A549 (cell line): ENCODE results near the gene CYB561D2. TPM values are rescaled to one million over a fixed set of nuclear protein-coding genes. Genes with fewer than 3 reads are reported as not detected.

Experiments
- ATAC-seq, 2 experiments: fragments of 200-7000 bp in 1 of 2; fragments of >200 bp in 1 of 2; cut with Nextera tagmentation in 1 of 2; cut with Tn5 transposase in 1 of 2; 3 replicates each; pipeline versions ENCODE4 v1.8.0 to v1.9.1; 2018 to 2020; ENCODE audit warnings: mild to moderate bottlenecking in 1 of 2, moderate library complexity in 1 of 2
- CTCF ChIA-PET: fragments of 300-600 bp; sonication (Branson Sonifier 250); formaldehyde crosslinking; extraction: SDS; loops from one replicate; lab custom pipeline; 2021; ENCODE audit warnings: antibody characterized with exemption, inconsistent platforms; lab: Yijun Ruan, JAX
- POLR2A ChIA-PET: fragments of 350-600 bp; formaldehyde crosslinking; extraction: SDS; loops from one replicate; lab custom pipeline; 2021; ENCODE audit warnings: antibody characterized with exemption, inconsistent platforms; lab: Yijun Ruan, JAX
- DNase-seq, 2 experiments: peaks; one replicate each; pipeline versions ENCODE4 v3.0.0 to v3.0.0-alpha.2; 2011 to 2016; ENCODE audit warnings: low read depth in 1 of 2, low spot score in 1 of 2
- FAIRE-seq: peaks from 2 replicates; lab custom pipeline; 2011; peaks lifted over from hg19 to GRCh38; lab: Jason Lieb, UNC
- H3K27ac ChIP-seq, 2 experiments: fragments of >200 bp; sonication (Bioruptor Twin); formaldehyde crosslinking; 3 replicates each; pipeline ENCODE4 v1.5.1; 2016 to 2017
- H3K4me1 ChIP-seq: fragments of >200 bp; sonication (Bioruptor Twin); formaldehyde crosslinking; 3 replicates; pipeline ENCODE4 v1.6.1; 2016
- H3K4me2 ChIP-seq: fragments of >200 bp; sonication (Bioruptor Twin); formaldehyde crosslinking; 3 replicates; pipeline ENCODE4 v1.6.1; 2016
- H3K4me3 ChIP-seq: fragments of >200 bp; sonication (Bioruptor Twin); formaldehyde crosslinking; 3 replicates; pipeline ENCODE4 v1.5.1; 2016
- H3K9me3 ChIP-seq: fragments of >200 bp; sonication (Bioruptor Twin); formaldehyde crosslinking; 3 replicates; pipeline ENCODE4 v1.6.1; 2016
- CBX2 ChIP-seq: fragments of 200-600 bp; sonication (generic); IDR thresholded peaks from 2 replicates; pipeline ENCODE4 v1.6.1; 2016; ENCODE audit warnings: low read depth, mild to moderate bottlenecking, borderline replicate concordance
- CBX8 ChIP-seq: fragments of 200-600 bp; sonication (generic); IDR thresholded peaks from 2 replicates; pipeline ENCODE4 v1.6.1; 2016
- CEBPB ChIP-seq, 2 experiments: fragments of >200 bp in 1 of 2; sonication (Bioruptor Twin) in 1 of 2; formaldehyde crosslinking in 1 of 2; IDR thresholded peaks; 2 replicates each; pipeline ENCODE4 v1.6.1; 2012 to 2016
- CHD2 ChIP-seq: fragments of 150-350 bp; IDR thresholded peaks from 2 replicates; pipeline ENCODE4 v1.6.1; 2014; ENCODE audit warnings: low read length; ENCODE audit not compliant: partially characterized antibody
- EHF ChIP-seq: fragments of 250-450 bp; sonication (Bioruptor Pico); IDR thresholded peaks from 2 replicates; pipeline ENCODE4 v1.5.0; 2020; ENCODE audit warnings: mild to moderate bottlenecking
- EP300 ChIP-seq, 2 experiments: fragments of >200 bp; sonication (Bioruptor Twin); formaldehyde crosslinking; IDR thresholded peaks; 2 replicates in 1 of 2; 3 replicates in 1 of 2; pipeline ENCODE4 v1.6.1; 2016 to 2017
- ESRRA ChIP-seq: fragments of 150-350 bp; IDR thresholded peaks from 2 replicates; pipeline ENCODE4 v1.6.1; 2014; ENCODE audit warnings: mild to moderate bottlenecking, low read length, borderline replicate concordance
- FOSB ChIP-seq: fragments of 250-450 bp; sonication (Bioruptor Pico); IDR thresholded peaks from 2 replicates; pipeline ENCODE4 v1.5.0; 2020; ENCODE audit warnings: mild to moderate bottlenecking, moderate library complexity
- FOXS1 ChIP-seq: fragments of 250-450 bp; sonication (Bioruptor Pico); IDR thresholded peaks from 2 replicates; pipeline ENCODE4 v1.5.0; 2020; ENCODE audit warnings: mild to moderate bottlenecking, moderate library complexity
- HEYL ChIP-seq: fragments of 250-450 bp; sonication (Bioruptor Pico); IDR thresholded peaks from 2 replicates; pipeline ENCODE4 v1.8.0; 2021; ENCODE audit warnings: mild to moderate bottlenecking, moderate library complexity
- HOXA7 ChIP-seq: fragments of 250-450 bp; sonication (Bioruptor Pico); IDR thresholded peaks from 2 replicates; pipeline ENCODE4 v1.5.0; 2020; ENCODE audit warnings: mild to moderate bottlenecking, moderate library complexity
- HOXB13 ChIP-seq: fragments of 250-450 bp; sonication (Bioruptor Pico); IDR thresholded peaks from 2 replicates; pipeline ENCODE4 v1.5.0; 2020; ENCODE audit warnings: low read depth, mild to moderate bottlenecking, moderate library complexity
- KDM5A ChIP-seq: fragments of 200-600 bp; sonication (generic); IDR thresholded peaks from 2 replicates; pipeline ENCODE4 v1.6.1; 2016; ENCODE audit warnings: antibody characterized with exemption, mild to moderate bottlenecking
- MAZ ChIP-seq: fragments of 150-350 bp; IDR thresholded peaks from 2 replicates; pipeline ENCODE4 v1.6.1; 2014; ENCODE audit warnings: antibody characterized with exemption, low read depth, low read length, borderline replicate concordance
- MYC ChIP-seq: IDR thresholded peaks from 2 replicates; pipeline ENCODE4 v1.6.1; 2012; ENCODE audit warnings: mild to moderate bottlenecking, inconsistent platforms, low read length, improper control_type of control experiment, borderline replicate concordance
- POLR2A ChIP-seq: IDR thresholded peaks from 2 replicates; pipeline ENCODE4 v1.6.1; 2012; ENCODE audit warnings: mild to moderate bottlenecking, low read length
- RAD21 ChIP-seq, 2 experiments: fragments of >200 bp in 1 of 2; sonication (Bioruptor Twin) in 1 of 2; formaldehyde crosslinking in 1 of 2; IDR thresholded peaks in 1 of 2; conservative IDR thresholded peaks in 1 of 2; 2 replicates in 1 of 2; 3 replicates in 1 of 2; pipeline ENCODE4 v1.6.1; 2012 to 2018; ENCODE audit warnings: inconsistent platforms in 1 of 2
- RCOR1 ChIP-seq: fragments of 150-350 bp; IDR thresholded peaks from 2 replicates; pipeline ENCODE4 v1.6.1; 2014; ENCODE audit warnings: antibody characterized with exemption, low read length, low read depth
- SMC3 ChIP-seq: fragments of >200 bp; sonication (Bioruptor Twin); formaldehyde crosslinking; IDR thresholded peaks from 3 replicates; pipeline ENCODE4 v1.6.1; 2018; ENCODE audit warnings: inconsistent platforms
- USF2 ChIP-seq: fragments of 450-650 bp; IDR thresholded peaks from 2 replicates; pipeline ENCODE4 v1.6.1; 2014; ENCODE audit warnings: antibody characterized with exemption
- ZC3H11A ChIP-seq: fragments of 450-650 bp; IDR thresholded peaks from 2 replicates; pipeline ENCODE4 v1.6.1; 2014; ENCODE audit warnings: antibody characterized with exemption, mild to moderate bottlenecking
- WGBS: methylation state at CpG from one replicate; pipeline ENCODE4 v1.1.6; 2017; ENCODE audit errors: missing lambda C conversion rate; 5-methylcytosine and 5-hydroxymethylcytosine counted together
- polyA plus RNA-seq, 4 experiments: library from polyadenylated mRNA; depleted of rRNA in 3 of 4; stranded (reverse); fragments of >200 nt; fragmentation: RNase III in 1 of 4; extraction: RNeasy Plus Mini Kit Qiagen cat#74134 plus additional on column Dnase treatment in 1 of 4; gene quantifications; 2 replicates in 3 of 4; 3 replicates in 1 of 4; pipeline ENCODE4 v1.2.3, GENCODE V29; 2011 to 2017
- TF ChIP-seq, protein P1 (sequence below): fragments of 250-450 bp; sonication (Bioruptor Pico); IDR thresholded peaks from 2 replicates; pipeline ENCODE4 v1.5.0; 2021; ENCODE audit warnings: mild to moderate bottlenecking, moderate library complexity, borderline replicate concordance
- TF ChIP-seq, protein P2 (sequence below): fragments of >200 bp; sonication (Bioruptor Twin); formaldehyde crosslinking; IDR thresholded peaks from 3 replicates; pipeline ENCODE4 v1.5.1; 2016
- TF ChIP-seq, protein P3 (sequence below): fragments of >200 bp; sonication (Bioruptor Twin); formaldehyde crosslinking; IDR thresholded peaks from 2 replicates; pipeline ENCODE4 v1.6.1; 2016
- TF ChIP-seq, protein P4 (sequence below): fragments of 200-600 bp; sonication (generic); IDR thresholded peaks from 2 replicates; pipeline ENCODE4 v1.6.1; 2016; ENCODE audit warnings: antibody characterized with exemption, mild to moderate bottlenecking, moderate library complexity

Gene CYB561D2
- polyA plus RNA-seq, 2 of the 4 experiments (the other 2 are of a cell fraction) = 14.4 to 17.7 TPM

DNA sequence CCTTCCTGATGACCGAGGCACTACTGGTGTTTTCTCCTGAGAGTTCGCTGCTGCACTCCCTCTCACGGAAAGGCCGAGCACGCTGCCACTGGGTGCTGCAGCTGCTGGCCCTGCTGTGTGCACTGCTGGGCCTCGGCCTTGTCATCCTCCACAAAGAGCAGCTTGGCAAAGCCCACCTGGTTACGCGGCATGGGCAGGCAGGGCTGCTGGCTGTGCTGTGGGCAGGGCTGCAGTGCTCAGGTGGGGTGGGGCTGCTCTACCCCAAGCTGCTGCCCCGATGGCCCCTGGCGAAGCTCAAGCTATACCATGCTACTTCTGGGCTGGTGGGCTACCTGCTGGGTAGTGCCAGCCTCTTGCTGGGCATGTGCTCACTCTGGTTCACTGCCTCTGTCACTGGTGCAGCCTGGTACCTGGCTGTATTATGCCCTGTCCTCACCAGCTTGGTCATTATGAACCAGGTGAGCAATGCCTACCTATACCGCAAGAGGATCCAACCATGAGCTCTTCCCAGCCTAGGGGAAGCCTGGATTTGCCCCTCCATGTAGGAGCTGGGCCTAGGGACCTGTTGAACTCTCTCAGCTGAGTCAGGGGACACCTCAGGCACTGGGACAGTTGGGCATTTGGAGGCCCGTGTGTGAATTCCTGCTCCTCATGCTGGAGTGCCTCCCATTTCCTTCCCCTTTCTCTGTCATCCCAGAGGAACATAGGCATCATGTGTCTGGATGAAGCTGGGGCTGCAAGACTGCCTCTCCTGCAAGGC lies 2.8 kb downstream of the CYB561D2 start:
- DNase-seq = no peak
- ATAC-seq = no peak
- CTCF ChIA-PET = interaction anchor here (0.6 to 1.7 kb wide), 7 partner anchors 16 to 1556 kb away, joined by 3 to 5 read pairs (median 4); partner anchors contain the start of gene TUSC2
- no peak for FAIRE-seq
- TF ChIP-seq KDM5A (no peak), EHF (CRISPR knock-in tag) (no peak), CBX2 (no peak), RAD21 (conservative IDR thresholded peaks at IDR 0.05 in 1 of 2, IDR thresholded peaks at IDR 0.05 in 1 of 2) (no peak), MYC (no peak), SMC3 (no peak), FOXS1 (CRISPR knock-in tag) (no peak), CEBPB (IDR thresholded peaks at IDR 0.05) (no peak)
- TF ChIP-seq, protein P1, sequence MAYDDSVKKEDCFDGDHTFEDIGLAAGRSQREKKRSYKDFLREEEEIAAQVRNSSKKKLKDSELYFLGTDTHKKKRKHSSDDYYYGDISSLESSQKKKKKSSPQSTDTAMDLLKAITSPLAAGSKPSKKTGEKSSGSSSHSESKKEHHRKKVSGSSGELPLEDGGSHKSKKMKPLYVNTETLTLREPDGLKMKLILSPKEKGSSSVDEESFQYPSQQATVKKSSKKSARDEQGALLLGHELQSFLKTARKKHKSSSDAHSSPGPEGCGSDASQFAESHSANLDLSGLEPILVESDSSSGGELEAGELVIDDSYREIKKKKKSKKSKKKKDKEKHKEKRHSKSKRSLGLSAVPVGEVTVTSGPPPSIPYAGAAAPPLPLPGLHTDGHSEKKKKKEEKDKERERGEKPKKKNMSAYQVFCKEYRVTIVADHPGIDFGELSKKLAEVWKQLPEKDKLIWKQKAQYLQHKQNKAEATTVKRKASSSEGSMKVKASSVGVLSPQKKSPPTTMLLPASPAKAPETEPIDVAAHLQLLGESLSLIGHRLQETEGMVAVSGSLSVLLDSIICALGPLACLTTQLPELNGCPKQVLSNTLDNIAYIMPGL (CRISPR knock-in tag) = no peak
- TF ChIP-seq, all 56 proteins: peak for 0
- 93% methylated on average over 6 of the region's 12 CpGs for WGBS
- POLR2A ChIA-PET = no interaction called here
- Histone ChIP-seq H3K27ac (no peak overlapping the region), H3K4me2 (no peak overlapping the region), H3K4me1 (peaks cover 47% of the 10 kb centered on the region), H3K9me3 (no peaks in the 10 kb centered on the region), H3K4me3 (no peak overlapping the region)

- no peak for TF ChIP-seq EP300 (IDR thresholded peaks at IDR 0.05)
- no peak for TF ChIP-seq ZC3H11A
- TF ChIP-seq MAZ = no peak
- TF ChIP-seq POLR2A = no peak
- TF ChIP-seq, protein P2, sequence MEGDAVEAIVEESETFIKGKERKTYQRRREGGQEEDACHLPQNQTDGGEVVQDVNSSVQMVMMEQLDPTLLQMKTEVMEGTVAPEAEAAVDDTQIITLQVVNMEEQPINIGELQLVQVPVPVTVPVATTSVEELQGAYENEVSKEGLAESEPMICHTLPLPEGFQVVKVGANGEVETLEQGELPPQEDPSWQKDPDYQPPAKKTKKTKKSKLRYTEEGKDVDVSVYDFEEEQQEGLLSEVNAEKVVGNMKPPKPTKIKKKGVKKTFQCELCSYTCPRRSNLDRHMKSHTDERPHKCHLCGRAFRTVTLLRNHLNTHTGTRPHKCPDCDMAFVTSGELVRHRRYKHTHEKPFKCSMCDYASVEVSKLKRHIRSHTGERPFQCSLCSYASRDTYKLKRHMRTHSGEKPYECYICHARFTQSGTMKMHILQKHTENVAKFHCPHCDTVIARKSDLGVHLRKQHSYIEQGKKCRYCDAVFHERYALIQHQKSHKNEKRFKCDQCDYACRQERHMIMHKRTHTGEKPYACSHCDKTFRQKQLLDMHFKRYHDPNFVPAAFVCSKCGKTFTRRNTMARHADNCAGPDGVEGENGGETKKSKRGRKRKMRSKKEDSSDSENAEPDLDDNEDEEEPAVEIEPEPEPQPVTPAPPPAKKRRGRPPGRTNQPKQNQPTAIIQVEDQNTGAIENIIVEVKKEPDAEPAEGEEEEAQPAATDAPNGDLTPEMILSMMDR = no peak
- TF ChIP-seq, protein P3, sequence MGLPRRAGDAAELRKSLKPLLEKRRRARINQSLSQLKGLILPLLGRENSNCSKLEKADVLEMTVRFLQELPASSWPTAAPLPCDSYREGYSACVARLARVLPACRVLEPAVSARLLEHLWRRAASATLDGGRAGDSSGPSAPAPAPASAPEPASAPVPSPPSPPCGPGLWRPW = no peak
- no peak for TF ChIP-seq HOXA7 (CRISPR knock-in tag)
- no peak for TF ChIP-seq HEYL (CRISPR knock-in tag)
- TF ChIP-seq, all 56 proteins: peak for 0
- FAIRE-seq = no peak
- ATAC-seq = no peak
- Histone ChIP-seq H3K4me3 (no peak overlapping the region), H3K4me1 (peaks cover 47% of the 10 kb centered on the region), H3K9me3 (no peaks in the 10 kb centered on the region), H3K4me2 (no peak overlapping the region), H3K27ac (no peak overlapping the region)
- 97% methylated on average over 5 of the region's 5 CpGs for WGBS
- ChIA-PET POLR2A (no interaction called here), CTCF (interaction anchor here (0.8 to 1.7 kb wide), 4 partner anchors 16 to 197 kb away, joined by 3 to 4 read pairs (median 3); no protein-coding TSS in a partner anchor)
- DNase-seq = no peak
Measured at GRCh38 chr3:50354186-50354764, 3.6 kb downstream of the CYB561D2 start.

DNA sequence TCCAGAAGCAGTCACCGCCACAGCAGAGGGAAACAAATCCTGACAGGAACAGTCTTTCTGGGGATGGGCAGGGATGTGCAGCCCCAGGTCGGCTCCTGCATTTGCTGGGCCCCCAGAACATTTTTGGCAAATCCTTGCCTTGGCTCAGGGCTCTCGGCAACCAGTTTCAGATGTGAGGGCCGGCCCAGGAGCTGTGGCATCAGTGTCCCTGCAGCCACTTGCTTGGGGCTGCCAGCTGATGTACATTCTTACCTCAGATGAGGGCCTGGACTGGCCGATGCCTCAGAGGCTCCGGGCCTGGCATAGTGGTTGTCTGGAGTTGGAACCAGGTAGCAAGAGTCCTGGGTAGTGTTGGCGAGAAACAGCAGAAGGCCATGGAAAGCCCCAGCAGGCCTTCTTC lies 4.2 kb downstream of the CYB561D2 start:
- Histone ChIP-seq H3K4me1 (peaks cover 43% of the 10 kb centered on the region), H3K27ac (no peak overlapping the region), H3K9me3 (no peaks in the 10 kb centered on the region), H3K4me3 (no peak overlapping the region), H3K4me2 (no peak overlapping the region)
- CTCF ChIA-PET = interaction anchor here (0.8 to 1.7 kb wide), 3 partner anchors 16 to 197 kb away, joined by 3 to 4 read pairs (median 3); no protein-coding TSS in a partner anchor
- FAIRE-seq (no peak), DNase-seq (no peak), ATAC-seq (no peak)
- whole genome bisulfite sequencing = 92% methylated on average over 3 of the region's 7 CpGs
- POLR2A ChIA-PET = no interaction called here
- TF ChIP-seq FOSB (CRISPR knock-in tag) = no peak
- no peak for TF ChIP-seq ESRRA
- TF ChIP-seq CHD2 = no peak
- TF ChIP-seq RCOR1 = no peak
- TF ChIP-seq CBX8 = no peak
- TF ChIP-seq EHF (CRISPR knock-in tag) = no peak
- no peak for TF ChIP-seq HOXB13 (CRISPR knock-in tag)
- no peak for TF ChIP-seq USF2
- TF ChIP-seq, protein P4, sequence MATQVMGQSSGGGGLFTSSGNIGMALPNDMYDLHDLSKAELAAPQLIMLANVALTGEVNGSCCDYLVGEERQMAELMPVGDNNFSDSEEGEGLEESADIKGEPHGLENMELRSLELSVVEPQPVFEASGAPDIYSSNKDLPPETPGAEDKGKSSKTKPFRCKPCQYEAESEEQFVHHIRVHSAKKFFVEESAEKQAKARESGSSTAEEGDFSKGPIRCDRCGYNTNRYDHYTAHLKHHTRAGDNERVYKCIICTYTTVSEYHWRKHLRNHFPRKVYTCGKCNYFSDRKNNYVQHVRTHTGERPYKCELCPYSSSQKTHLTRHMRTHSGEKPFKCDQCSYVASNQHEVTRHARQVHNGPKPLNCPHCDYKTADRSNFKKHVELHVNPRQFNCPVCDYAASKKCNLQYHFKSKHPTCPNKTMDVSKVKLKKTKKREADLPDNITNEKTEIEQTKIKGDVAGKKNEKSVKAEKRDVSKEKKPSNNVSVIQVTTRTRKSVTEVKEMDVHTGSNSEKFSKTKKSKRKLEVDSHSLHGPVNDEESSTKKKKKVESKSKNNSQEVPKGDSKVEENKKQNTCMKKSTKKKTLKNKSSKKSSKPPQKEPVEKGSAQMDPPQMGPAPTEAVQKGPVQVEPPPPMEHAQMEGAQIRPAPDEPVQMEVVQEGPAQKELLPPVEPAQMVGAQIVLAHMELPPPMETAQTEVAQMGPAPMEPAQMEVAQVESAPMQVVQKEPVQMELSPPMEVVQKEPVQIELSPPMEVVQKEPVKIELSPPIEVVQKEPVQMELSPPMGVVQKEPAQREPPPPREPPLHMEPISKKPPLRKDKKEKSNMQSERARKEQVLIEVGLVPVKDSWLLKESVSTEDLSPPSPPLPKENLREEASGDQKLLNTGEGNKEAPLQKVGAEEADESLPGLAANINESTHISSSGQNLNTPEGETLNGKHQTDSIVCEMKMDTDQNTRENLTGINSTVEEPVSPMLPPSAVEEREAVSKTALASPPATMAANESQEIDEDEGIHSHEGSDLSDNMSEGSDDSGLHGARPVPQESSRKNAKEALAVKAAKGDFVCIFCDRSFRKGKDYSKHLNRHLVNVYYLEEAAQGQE = no peak
